GM18511 (cell line): Measurements from ENCODE around the gene DCAF17.
"Not testable (repeated sequence)": the region's sequence is repeated elsewhere in the genome, so short reads cannot be mapped to it uniquely, and the experiment has no call there.

ENCODE experiments used
- ATAC-seq: cut with Tn5 transposase; IDR thresholded peaks from one replicate; pipeline ENCODE4 v1.9.1; 2021; ENCODE audit warnings: mild to moderate bottlenecking, moderate library complexity; ENCODE audit not compliant: unreplicated experiment

Gene DCAF17

GRCh38 chr2:171512014-171512413 is 78.0 kb downstream of the DCAF17 start:
- ATAC-seq: no peak

- ATAC-seq: no peak
Observed at GRCh38 chr2:171512683-171513195, 78.7 kb downstream of the DCAF17 start.

- ATAC-seq: peak; percentile 60
Observed at GRCh38 chr2:171513719-171514160, 79.7 kb downstream of the DCAF17 start.

- ATAC-seq: no peak
Observed at GRCh38 chr2:171514908-171515582, 81.0 kb downstream of the DCAF17 start.

GRCh38 chr2:171515672-171516298 is 81.8 kb downstream of the DCAF17 start:
- ATAC-seq: no peak

- ATAC-seq: no peak
Observed at GRCh38 chr2:171516793-171517192, 82.8 kb downstream of the DCAF17 start.

- ATAC-seq: no peak
Observed at GRCh38 chr2:171520471-171520870, 86.4 kb downstream of the DCAF17 start.

- ATAC-seq: peak; percentile 4
Observed at GRCh38 chr2:171521361-171522051, 87.5 kb downstream of the DCAF17 start.

- ATAC-seq: peak; percentile 58
Observed at GRCh38 chr2:171522052-171522787, 88.2 kb downstream of the DCAF17 start, which contains the start of gene CYBRD1. Gene CYBRD1 (plus strand): TSS chr2:171522474. CDS start chr2:171522546, 72 bp downstream.

GRCh38 chr2:171522788-171523087 is 88.7 kb downstream of the DCAF17 start:
- peak; percentile 38 for ATAC-seq

- ATAC-seq: peak; percentile 42
Observed at GRCh38 chr2:171523088-171524017, 89.3 kb downstream of the DCAF17 start.

- no peak for ATAC-seq
Observed at GRCh38 chr2:171524018-171524401, 90.0 kb downstream of the DCAF17 start.

GRCh38 chr2:171529914-171530313 is 95.9 kb downstream of the DCAF17 start:
- ATAC-seq: no peak

GRCh38 chr2:171530378-171530777 is 96.4 kb downstream of the DCAF17 start:
- ATAC-seq: no peak

GRCh38 chr2:171530859-171531258 is 96.8 kb downstream of the DCAF17 start:
- not testable (repeated sequence) for ATAC-seq

- ATAC-seq: no peak
Observed at GRCh38 chr2:171531291-171531690, 97.3 kb downstream of the DCAF17 start.

- no peak for ATAC-seq
Observed at GRCh38 chr2:171531836-171532450, 97.9 kb downstream of the DCAF17 start.

- ATAC-seq: no peak
Observed at GRCh38 chr2:171533331-171533730, 99.3 kb downstream of the DCAF17 start.
